Upper lobe of left lung (tissue), 6 donors: ENCODE data around the gene MED13L. TPM values are rescaled to one million over a fixed set of nuclear protein-coding genes. Genes with fewer than 3 reads are reported as not detected.

ENCODE experiments used
- ATAC-seq, 2 donors: fragments of 200-7000 bp; cut with Tn5 transposase; one replicate each; pipeline ENCODE4 v1.9.1; 2022; ENCODE audit warnings: mild to moderate bottlenecking in 2 of 2, moderate library complexity in 2 of 2; ENCODE audit not compliant: low FRiP score in 2 of 2
- DNase-seq, 2 donors: peaks; one replicate each; pipeline ENCODE4 v3.0.0-alpha.2; 2019 to 2020
- H3K27ac ChIP-seq, 4 donors: fragments of 200-600 bp; sonication (generic); one replicate each; pipeline ENCODE4 v1.5.1; 2016 to 2019
- H3K27me3 ChIP-seq, 4 donors: fragments of 200-600 bp; sonication (generic); one replicate each; pipeline ENCODE4 v1.5.1; 2017 to 2019
- H3K36me3 ChIP-seq, 4 donors: fragments of 200-600 bp; sonication (generic); one replicate each; pipeline ENCODE4 v1.5.1; 2016 to 2019
- H3K4me1 ChIP-seq, 4 donors: fragments of 200-600 bp; sonication (generic); one replicate each; pipeline ENCODE4 v1.5.1; 2018 to 2019
- H3K4me3 ChIP-seq, 4 donors: fragments of 200-600 bp; sonication (generic); one replicate each; pipeline ENCODE4 v1.5.1; 2017 to 2019; ENCODE audit warnings: mild to moderate bottlenecking in 2 of 4, moderate library complexity in 1 of 4
- H3K9me3 ChIP-seq, 4 donors: fragments of 200-600 bp; sonication (generic); one replicate each; pipeline ENCODE4 v1.5.1; 2018 to 2019
- CTCF ChIP-seq, 6 experiments: fragments of 450-650 bp in 4 of 6; fragments of 200-600 bp in 2 of 6; sonication (generic) in 2 of 6; IDR thresholded peaks; one replicate each; pipeline ENCODE4 v1.5.1; 2016 to 2019; ENCODE audit warnings: antibody characterized with exemption in 6 of 6
- EP300 ChIP-seq, 4 donors: sonication (generic); formaldehyde crosslinking; IDR thresholded peaks; one replicate each; pipeline ENCODE4 v1.5.1; 2017; ENCODE audit warnings: antibody characterized with exemption in 4 of 4, control low read depth in 2 of 4
- POLR2A ChIP-seq, 4 donors: fragments of 450-650 bp; IDR thresholded peaks; one replicate each; pipeline ENCODE4 v1.5.1; 2016 to 2017; ENCODE audit warnings: antibody characterized with exemption in 4 of 4, mild to moderate bottlenecking in 2 of 4
- POLR2AphosphoS5 ChIP-seq, 2 donors: sonication (generic); formaldehyde crosslinking; IDR thresholded peaks; one replicate each; pipeline ENCODE4 v1.5.1; 2017; ENCODE audit warnings: antibody characterized with exemption in 2 of 2
- WGBS, 2 donors: methylation state at CpG; one replicate each; pipeline ENCODE4 v1.1.5; 2017 to 2018; 5-methylcytosine and 5-hydroxymethylcytosine counted together
- total RNA-seq, 6 donors: library from RNA; depleted of rRNA in 4 of 6; stranded (reverse); fragments of >200 nt in 4 of 6; gene quantifications; one replicate each; pipeline versions ENCODE4 v1.1.0 to v1.2.1, GENCODE V29; 2016 to 2021
- donor health status: DM: no; HTN: no; CAD: no; lungs with moderate emphysema.
- donor health status: DM: no; HTN: yes; CAD: no; lungs with severe emphysema.

MED13L gene
- total RNA-seq, 6 donors from 2014 or later = 96.6 to 178 (median 124) TPM

- no peak for DNase-seq
- no peak overlapping the region for H3K4me3 ChIP-seq
- no peak overlapping the region for H3K27ac ChIP-seq
- WGBS, 2 donors = 67 to 71% methylated on average over 5 of the region's 5 CpGs
- no peak for TF ChIP-seq POLR2A (IDR thresholded peaks at IDR 0.05)
- TF ChIP-seq POLR2AphosphoS5 (IDR thresholded peaks at IDR 0.05) = no peak
- TF ChIP-seq CTCF (IDR thresholded peaks at IDR 0.05) = no peak
- TF ChIP-seq EP300 (IDR thresholded peaks at IDR 0.05) = no peak
- no peaks in the 10 kb centered on the region for H3K27me3 ChIP-seq
- H3K4me1 ChIP-seq = peaks cover 36 to 54% (median 44%) of the 10 kb centered on the region in 4 donors
- H3K9me3 ChIP-seq = no peaks in the 10 kb centered on the region
- no peaks in the 10 kb centered on the region for H3K36me3 ChIP-seq
- peak in 1 of 2 donors; percentile 17 for ATAC-seq
Measured at GRCh38 chr12:116166306-116166705, 111.2 kb downstream of the MED13L start.

GRCh38 chr12:116165036-116165425, 112.5 kb downstream of the MED13L start:
- no peak for ATAC-seq
- 70 to 77% methylated on average over 4 of the region's 4 CpGs for WGBS, 2 donors

GRCh38 chr12:116164250-116165035, 113.0 kb downstream of the MED13L start:
- WGBS, 2 donors = 29 to 43% methylated on average over 3 of the region's 3 CpGs
- peak in 1 of 2 donors; percentile 52 for ATAC-seq
- Histone ChIP-seq H3K4me1 (peaks cover 48 to 61% (median 54%) of the 10 kb centered on the region in 4 donors), H3K9me3 (no peaks in the 10 kb centered on the region), H3K27ac (peak overlapping the region in 1 of 4 donors; percentile 32), H3K4me3 (no peak overlapping the region), H3K27me3 (no peaks in the 10 kb centered on the region), H3K36me3 (no peaks in the 10 kb centered on the region)
- DNase-seq = no peak
- TF ChIP-seq POLR2A (IDR thresholded peaks at IDR 0.05) (no peak), EP300 (IDR thresholded peaks at IDR 0.05) (no peak)

More at GRCh38 chr12:116165036-116165425, 112.5 kb downstream of the MED13L start:
- no peak for TF ChIP-seq EP300 (IDR thresholded peaks at IDR 0.05)
- TF ChIP-seq POLR2AphosphoS5 (IDR thresholded peaks at IDR 0.05) = no peak
- no peak for TF ChIP-seq POLR2A (IDR thresholded peaks at IDR 0.05)
- TF ChIP-seq CTCF (IDR thresholded peaks at IDR 0.05) = no peak
- H3K27ac ChIP-seq = no peak overlapping the region
- no peaks in the 10 kb centered on the region for H3K9me3 ChIP-seq
- no peak overlapping the region for H3K4me3 ChIP-seq
- H3K4me1 ChIP-seq = peaks cover 44 to 55% (median 48%) of the 10 kb centered on the region in 4 donors
- no peak for DNase-seq
- H3K27me3 ChIP-seq = no peaks in the 10 kb centered on the region
- no peaks in the 10 kb centered on the region for H3K36me3 ChIP-seq

GRCh38 chr12:116162071-116162470, 115.4 kb downstream of the MED13L start:
- Histone ChIP-seq H3K27me3 (no peaks in the 10 kb centered on the region), H3K9me3 (no peaks in the 10 kb centered on the region), H3K36me3 (no peaks in the 10 kb centered on the region), H3K27ac (no peak overlapping the region), H3K4me1 (peaks cover 55 to 76% (median 65%) of the 10 kb centered on the region in 4 donors), H3K4me3 (no peak overlapping the region)
- no peak for ATAC-seq
- DNase-seq = no peak
- no peak for TF ChIP-seq CTCF (IDR thresholded peaks at IDR 0.05)
- no peak for TF ChIP-seq POLR2A (IDR thresholded peaks at IDR 0.05)
- no peak for TF ChIP-seq EP300 (IDR thresholded peaks at IDR 0.05)
- TF ChIP-seq POLR2AphosphoS5 (IDR thresholded peaks at IDR 0.05) = no peak
- 83 to 88% methylated on average over 3 of the region's 3 CpGs for WGBS, 2 donors

GRCh38 chr12:116161588-116161987, 115.9 kb downstream of the MED13L start:
- Histone ChIP-seq H3K36me3 (no peaks in the 10 kb centered on the region), H3K27ac (no peak overlapping the region), H3K27me3 (no peaks in the 10 kb centered on the region), H3K4me1 (peaks cover 54 to 71% (median 63%) of the 10 kb centered on the region in 4 donors), H3K4me3 (no peak overlapping the region), H3K9me3 (no peaks in the 10 kb centered on the region)
- DNase-seq (no peak), ATAC-seq (no peak)
- TF ChIP-seq POLR2AphosphoS5 (IDR thresholded peaks at IDR 0.05) (no peak), POLR2A (IDR thresholded peaks at IDR 0.05) (no peak), EP300 (IDR thresholded peaks at IDR 0.05) (no peak), CTCF (IDR thresholded peaks at IDR 0.05) (no peak)
- WGBS, 2 donors = 79 to 83% methylated on average over 4 of the region's 4 CpGs
